ENCODE measurements around the gene BHLHE40.

GRCh38 chr3:4963669-4964570, 15.3 kb upstream of the BHLHE40 start:
- no peak for TF ChIP-seq SMC3 (IDR thresholded peaks at IDR 0.05; ENCODE audit: low read depth, low read length)
- TF ChIP-seq CTCF (conservative IDR thresholded peaks at IDR 0.05; ENCODE audit: low read depth, low read length) = no peak
- TF ChIP-seq RAD21 (IDR thresholded peaks at IDR 0.05; ENCODE audit: low read length) = no peak
- no peak for TF ChIP-seq FOS (IDR thresholded peaks at IDR 0.05; ENCODE audit: low read depth, low read length)
- no peak for TF ChIP-seq USF2 (IDR thresholded peaks at IDR 0.05; ENCODE audit: low read depth, low read length)
- no peak for TF ChIP-seq POLR2A (IDR thresholded peaks at IDR 0.05; ENCODE audit: low read depth, low read length)
- no peak for TF ChIP-seq CEBPB (IDR thresholded peaks at IDR 0.05; ENCODE audit: low read depth, low read length)

All from IMR-90 (cell line).